Activated B cell treated with CpG ODN at 0.5 μM for 24 hours (primary cell): ENCODE results near the gene PCDHB10. TPM values are rescaled to one million over a fixed set of nuclear protein-coding genes. Genes with fewer than 3 reads are reported as not detected.
"Not testable (repeated sequence)": the region's sequence is repeated elsewhere in the genome, so short reads cannot be mapped to it uniquely, and the experiment has no call there.

ENCODE experiments used
- ATAC-seq: fragments of 200-7000 bp; cut with Tn5 transposase; one replicate; pipeline ENCODE4 v1.10.0; 2021; ENCODE audit warnings: low read depth, mild to moderate bottlenecking, moderate library complexity
- CTCF ChIA-PET: fragments of 350-600 bp; sonication (Branson Sonifier 250); formaldehyde crosslinking; loops from one replicate; lab custom pipeline; 2021; ENCODE audit warnings: antibody characterized with exemption; lab: Charles Lee
- POLR2A ChIA-PET: fragments of 350-600 bp; sonication (Branson Sonifier 250); formaldehyde crosslinking; loops from one replicate; lab custom pipeline; 2021; ENCODE audit warnings: antibody characterized with exemption; lab: Charles Lee
- DNase-seq: peaks from one replicate; pipeline ENCODE4 v3.0.0; 2022
- H3K27ac Mint-ChIP-seq: one replicate; pipeline ENCODE4 v1.8.0; 2020; ENCODE audit warnings: mixed read lengths
- H3K27me3 Mint-ChIP-seq: one replicate; pipeline ENCODE4 v1.8.0; 2021; ENCODE audit warnings: mixed read lengths
- H3K36me3 Mint-ChIP-seq: one replicate; pipeline ENCODE4 v1.8.0; 2021; ENCODE audit warnings: low read depth, mixed read lengths
- H3K4me1 Mint-ChIP-seq: one replicate; pipeline ENCODE4 v1.8.0; 2021; ENCODE audit warnings: mixed read lengths
- H3K4me3 Mint-ChIP-seq: one replicate; pipeline ENCODE4 v1.8.0; 2020; ENCODE audit warnings: mild to moderate bottlenecking, mixed read lengths
- H3K9me3 Mint-ChIP-seq: one replicate; pipeline ENCODE4 v1.8.0; 2020; ENCODE audit warnings: mixed read lengths
- CTCF ChIP-seq: fragments of 200-600 bp; IDR thresholded peaks from one replicate; pipeline ENCODE4 v1.8.0; 2022; ENCODE audit warnings: antibody characterized with exemption, mild to moderate bottlenecking
- intact Hi-C: fragments of 100-400 bp; cut with micrococcal nuclease; formaldehyde crosslinking; loops from one replicate; pipeline ENCODE4 v1.15.1; 2024
- total RNA-seq: library from RNA; stranded (reverse); gene quantifications from 2 replicates; pipeline ENCODE4 v1.2.3, GENCODE V29; 2022

PCDHB10 gene
- total RNA-seq, 1 donor from 2014 or later = not detected

DNA sequence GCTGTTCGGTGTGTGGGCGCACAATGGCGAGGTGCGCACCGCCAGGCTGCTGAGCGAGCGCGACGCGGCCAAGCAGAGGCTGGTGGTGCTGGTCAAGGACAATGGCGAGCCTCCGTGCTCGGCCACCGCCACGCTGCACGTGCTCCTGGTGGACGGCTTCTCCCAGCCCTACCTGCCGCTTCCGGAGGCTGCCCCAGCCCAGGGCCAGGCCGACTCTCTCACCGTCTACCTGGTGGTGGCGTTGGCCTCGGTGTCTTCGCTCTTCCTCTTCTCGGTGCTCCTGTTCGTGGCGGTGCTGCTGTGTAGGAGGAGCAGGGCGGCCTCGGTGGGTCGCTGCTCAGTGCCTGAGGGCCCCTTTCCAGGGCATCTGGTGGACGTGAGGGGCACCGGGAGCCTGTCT lies 12.3 kb upstream of the PCDHB10 start:
- H3K27ac Mint-ChIP-seq, H3K9me3 Mint-ChIP-seq, ATAC-seq, intact Hi-C loops, POLR2A ChIA-PET, H3K4me3 Mint-ChIP-seq, CTCF ChIA-PET, H3K36me3 Mint-ChIP-seq, DNase-seq, H3K4me1 Mint-ChIP-seq: not testable (repeated sequence)
- peaks cover 18% of the 10 kb centered on the region for H3K27me3 Mint-ChIP-seq

GRCh38 chr5:141180313-141180712 lies 11.8 kb upstream of the PCDHB10 start:
- ATAC-seq = no peak
- H3K9me3 Mint-ChIP-seq = peaks cover 8% of the 10 kb centered on the region
- no peak for TF ChIP-seq CTCF
- no peak overlapping the region for H3K27ac Mint-ChIP-seq
- no peak overlapping the region for H3K4me3 Mint-ChIP-seq
- H3K36me3 Mint-ChIP-seq = no peaks in the 10 kb centered on the region
- no peak for DNase-seq
- H3K4me1 Mint-ChIP-seq = no peaks in the 10 kb centered on the region
- CTCF ChIA-PET = no interaction called here
- H3K27me3 Mint-ChIP-seq = peaks cover 15% of the 10 kb centered on the region
- POLR2A ChIA-PET = no interaction called here
- intact Hi-C loops = no loop called here

- DNase-seq (no peak), ATAC-seq (no peak)
- no peak within 1 kb of the TSS for H3K4me3 Mint-ChIP-seq
- peaks cover 19% of the 10 kb centered on the region for H3K27me3 Mint-ChIP-seq
- H3K27ac Mint-ChIP-seq = no peak within 1 kb of the TSS
- TF ChIP-seq CTCF = no peak
- peaks cover 4% of the 10 kb centered on the region for H3K4me1 Mint-ChIP-seq
- H3K36me3 Mint-ChIP-seq = peaks cover 4% of the 10 kb centered on the region
- H3K9me3 Mint-ChIP-seq = peaks cover 8% of the 10 kb centered on the region
- ChIA-PET POLR2A (no interaction called here), CTCF (no interaction called here)
- intact Hi-C loops = no loop called here
These were observed 9.9 kb upstream of the PCDHB10 start, which contains the start of gene PCDHB16 for GRCh38 chr5:141182248-141182647. TSS of gene PCDHB16 (plus strand) at chr5:141182387. CDS start at chr5:141182560, 173 bp downstream.

DNA sequence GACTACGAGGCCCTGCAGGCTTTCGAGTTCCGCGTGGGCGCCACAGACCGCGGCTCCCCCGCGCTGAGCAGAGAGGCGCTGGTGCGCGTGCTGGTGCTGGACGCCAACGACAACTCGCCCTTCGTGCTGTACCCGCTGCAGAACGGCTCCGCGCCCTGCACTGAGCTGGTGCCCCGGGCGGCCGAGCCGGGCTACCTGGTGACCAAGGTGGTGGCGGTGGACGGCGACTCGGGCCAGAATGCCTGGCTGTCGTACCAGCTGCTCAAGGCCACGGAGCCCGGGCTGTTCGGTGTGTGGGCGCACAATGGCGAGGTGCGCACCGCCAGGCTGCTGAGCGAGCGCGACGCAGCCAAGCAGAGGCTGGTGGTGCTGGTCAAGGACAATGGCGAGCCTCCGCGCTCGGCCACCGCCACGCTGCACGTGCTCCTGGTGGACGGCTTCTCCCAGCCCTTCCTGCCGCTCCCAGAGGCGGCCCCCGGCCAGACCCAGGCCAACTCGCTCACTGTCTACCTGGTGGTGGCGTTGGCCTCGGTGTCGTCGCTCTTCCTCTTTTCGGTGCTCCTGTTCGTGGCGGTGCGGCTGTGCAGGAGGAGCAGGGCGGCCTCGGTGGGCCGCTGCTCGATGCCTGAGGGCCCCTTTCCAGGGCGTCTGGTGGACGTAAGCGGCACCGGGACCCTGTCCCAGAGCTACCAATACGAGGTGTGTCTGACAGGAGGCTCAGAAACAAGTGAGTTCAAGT lies 7.9 kb upstream of the PCDHB10 start:
- Mint-ChIP-seq H3K9me3 (peaks cover 13% of the 10 kb centered on the region), H3K27me3 (peaks cover 22% of the 10 kb centered on the region)
- POLR2A ChIA-PET, intact Hi-C loops, CTCF ChIA-PET, H3K4me1 Mint-ChIP-seq, ATAC-seq, H3K27ac Mint-ChIP-seq, DNase-seq, H3K4me3 Mint-ChIP-seq, H3K36me3 Mint-ChIP-seq: not testable (repeated sequence)

- peaks cover 18% of the 10 kb centered on the region for H3K9me3 Mint-ChIP-seq
- POLR2A ChIA-PET = interaction anchor here (0.6 kb wide), 1 partner anchor 953 kb away, joined by 6 read pairs; no protein-coding TSS in a partner anchor
- H3K36me3 Mint-ChIP-seq = peaks cover 4% of the 10 kb centered on the region
- peaks cover 4% of the 10 kb centered on the region for H3K4me1 Mint-ChIP-seq
- ATAC-seq (no peak), DNase-seq (no peak)
- intact Hi-C loops = loop anchor here (2.0 kb wide), 1 partner anchor 378 kb away; no protein-coding TSS in a partner anchor
- H3K27ac Mint-ChIP-seq = no peak within 1 kb of the TSS
- no peak for TF ChIP-seq CTCF
- CTCF ChIA-PET = interaction anchor here (0.7 to 2.2 kb wide), 3 partner anchors 226 to 384 kb away, joined by 3 to 11 read pairs (median 3); partner anchors contain the start of gene PCDHGA10
- H3K27me3 Mint-ChIP-seq = peaks cover 26% of the 10 kb centered on the region
- peak within 1 kb of the TSS; percentile 60 for H3K4me3 Mint-ChIP-seq
These were observed 5.1 kb upstream of the PCDHB10 start, which contains the start of gene PCDHB9 for GRCh38 chr5:141186897-141187512. TSS of gene PCDHB9 (plus strand) at chr5:141187161. CDS start at chr5:141187319, 158 bp downstream.

- DNase-seq, H3K27ac Mint-ChIP-seq, ATAC-seq, H3K4me1 Mint-ChIP-seq, H3K4me3 Mint-ChIP-seq, H3K36me3 Mint-ChIP-seq, CTCF ChIA-PET, intact Hi-C loops, POLR2A ChIA-PET: not testable (repeated sequence)
- H3K9me3 Mint-ChIP-seq = peaks cover 14% of the 10 kb centered on the region
- H3K27me3 Mint-ChIP-seq = peaks cover 26% of the 10 kb centered on the region
These were observed 3.5 kb upstream of the PCDHB10 start for GRCh38 chr5:141188682-141189081.

GRCh38 chr5:141189131-141189530 lies 3.0 kb upstream of the PCDHB10 start:
- H3K4me3 Mint-ChIP-seq, CTCF ChIA-PET, POLR2A ChIA-PET, H3K36me3 Mint-ChIP-seq, intact Hi-C loops, DNase-seq, H3K27ac Mint-ChIP-seq, H3K4me1 Mint-ChIP-seq, ATAC-seq: not testable (repeated sequence)
- Mint-ChIP-seq H3K9me3 (peaks cover 14% of the 10 kb centered on the region), H3K27me3 (peaks cover 26% of the 10 kb centered on the region)

DNA sequence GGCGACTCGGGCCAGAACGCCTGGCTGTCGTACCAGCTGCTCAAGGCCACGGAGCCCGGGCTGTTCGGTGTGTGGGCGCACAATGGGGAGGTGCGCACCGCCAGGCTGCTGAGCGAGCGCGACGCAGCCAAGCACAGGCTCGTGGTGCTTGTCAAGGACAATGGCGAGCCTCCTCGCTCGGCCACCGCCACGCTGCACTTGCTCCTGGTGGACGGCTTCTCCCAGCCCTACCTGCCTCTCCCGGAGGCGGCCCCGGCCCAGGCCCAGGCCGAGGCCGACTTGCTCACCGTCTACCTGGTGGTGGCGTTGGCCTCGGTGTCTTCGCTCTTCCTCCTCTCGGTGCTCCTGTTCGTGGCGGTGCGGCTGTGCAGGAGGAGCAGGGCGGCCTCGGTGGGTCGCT lies 2.2 kb downstream of the PCDHB10 start:
- H3K36me3 Mint-ChIP-seq, intact Hi-C loops, ATAC-seq, DNase-seq, CTCF ChIA-PET, POLR2A ChIA-PET, H3K27ac Mint-ChIP-seq, H3K4me1 Mint-ChIP-seq, H3K4me3 Mint-ChIP-seq: not testable (repeated sequence)
- Mint-ChIP-seq H3K9me3 (peaks cover 30% of the 10 kb centered on the region), H3K27me3 (peaks cover 19% of the 10 kb centered on the region)
